ENCODE data around the gene DALRD3.

DALRD3 gene

GRCh38 chr3:49021213-49021812, 2.9 kb upstream of the DALRD3 start:
- ChIA-PET POLR2A (interaction anchor here (0.6 to 10.4 kb wide), 19 partner anchors 8 to 391 kb away, joined by 3 to 141 read pairs (median 4); partner anchors contain the start of genes ARIH2, IMPDH2, IP6K2 and LAMB2), CTCF (interaction anchor here (0.6 to 2.1 kb wide), 8 partner anchors 8 to 250 kb away, joined by 3 to 13 read pairs (median 5); partner anchors contain the start of genes P4HTM and WDR6)
- H3K27ac ChIP-seq (ENCODE audit: extremely low read depth, low read depth, low read length), result peak overlapping the region; percentile 93
- peaks cover 0 to 43% of the 10 kb centered on the region in 2 experiments; a peak in 1 of 3 replicates for H3K36me3 ChIP-seq (ENCODE audit: control insufficient read depth in 2 of 2, insufficient read depth in 1 of 2, low read length in 2 of 2)
- H3K9me3 ChIP-seq (ENCODE audit: control insufficient read depth, insufficient read depth, low read depth, low read length), result no peaks in the 10 kb centered on the region
- H3K4me3 ChIP-seq (ENCODE audit: low read depth, low read length), result peak overlapping the region; percentile 92
- H3K4me1 ChIP-seq (ENCODE audit: control insufficient read depth, insufficient read depth, low read length), result no peaks in the 10 kb centered on the region
- TF ChIP-seq ZNF10 (tag by site-specific recombination; IDR thresholded peaks at IDR 0.05), result no peak
- TF ChIP-seq ZNF830 (tag by site-specific recombination; IDR thresholded peaks at IDR 0.05; ENCODE audit: low read depth), result no peak
- no peak; the same call in 1 of the 2 replicates for TF ChIP-seq KLF17 (tag by site-specific recombination; IDR thresholded peaks at IDR 0.05)
- TF ChIP-seq ZSCAN30 (tag by site-specific recombination; IDR thresholded peaks at IDR 0.05), result peak; percentile 13; the same call in 1 of the 2 replicates
- TF ChIP-seq SETDB1 (IDR thresholded peaks at IDR 0.05; ENCODE audit: insufficient read length, low read length), result no peak
- TF ChIP-seq ZNF624 (tag by site-specific recombination; IDR thresholded peaks at IDR 0.05), result no peak
- TF ChIP-seq ZNF423 (tag by site-specific recombination; IDR thresholded peaks at IDR 0.05), result no peak
- no peak for TF ChIP-seq ZNF121 (tag by site-specific recombination; IDR thresholded peaks at IDR 0.05)
- no peak for TF ChIP-seq ZNF670 (tag by site-specific recombination; IDR thresholded peaks at IDR 0.05; ENCODE audit: low read depth)
- TF ChIP-seq PBX3 (CRISPR knock-in tag; IDR thresholded peaks at IDR 0.05), result no peak
- no peak for TF ChIP-seq ZNF18 (tag by site-specific recombination; IDR thresholded peaks at IDR 0.05)
- TF ChIP-seq ZNF24 (tag by site-specific recombination; IDR thresholded peaks at IDR 0.05), result no peak
- no peak for TF ChIP-seq ZNF544 (tag by site-specific recombination; IDR thresholded peaks at IDR 0.05)
- TF ChIP-seq ZSCAN18 (tag by site-specific recombination; IDR thresholded peaks at IDR 0.05), result no peak
- TF ChIP-seq ZEB2 (tag by site-specific recombination; IDR thresholded peaks at IDR 0.05), result no peak
- TF ChIP-seq ZNF138 (tag by site-specific recombination; IDR thresholded peaks at IDR 0.05; ENCODE audit: borderline replicate concordance), result no peak
- no peak for TF ChIP-seq ZNF843 (tag by site-specific recombination; IDR thresholded peaks at IDR 0.05)
- no peak for TF ChIP-seq BCL11B (tag by site-specific recombination; IDR thresholded peaks at IDR 0.05; ENCODE audit: low read depth)
- no peak for TF ChIP-seq IKZF3 (tag by site-specific recombination; IDR thresholded peaks at IDR 0.05)
- TF ChIP-seq ZNF645 (tag by site-specific recombination; IDR thresholded peaks at IDR 0.05), result no peak
- peak; percentile 78 for TF ChIP-seq SP2 (tag by site-specific recombination; IDR thresholded peaks at IDR 0.05)
- TF ChIP-seq KLF8 (tag by site-specific recombination; IDR thresholded peaks at IDR 0.05), result no peak; the same call in 1 of the 2 replicates
- peak; percentile 90 for TF ChIP-seq SP3 (tag by site-specific recombination; IDR thresholded peaks at IDR 0.05)
- no peak for TF ChIP-seq ZNF223 (tag by site-specific recombination; IDR thresholded peaks at IDR 0.05)
- TF ChIP-seq KLF9 (tag by site-specific recombination; IDR thresholded peaks at IDR 0.05; ENCODE audit: low read depth), result peak; percentile 97
- TF ChIP-seq BCL6B (tag by site-specific recombination; IDR thresholded peaks at IDR 0.05), result no peak
- peak; percentile 54 for TF ChIP-seq ZBTB26 (tag by site-specific recombination; optimal IDR thresholded peaks at IDR 0.05)
- no peak for TF ChIP-seq ZNF274 (IDR thresholded peaks at IDR 0.05; ENCODE audit: low read length)
- TF ChIP-seq ZNF274 (tag by site-specific recombination; IDR thresholded peaks at IDR 0.05; ENCODE audit: borderline replicate concordance), result no peak
- no peak for TF ChIP-seq OVOL3 (tag by site-specific recombination; IDR thresholded peaks at IDR 0.05)

Measured in HEK293 (cell line).